Astrocyte of the spinal cord (primary cell): Measurements from ENCODE around the gene NBPF1.
"Not testable (repeated sequence)": the region's sequence is repeated elsewhere in the genome, so short reads cannot be mapped to it uniquely, and the experiment has no call there.

Source experiments
- DNase-seq: peaks from one replicate; pipeline ENCODE4 v3.0.0; 2011; ENCODE audit warnings: low read depth, low spot score
- H3K4me3 ChIP-seq: 2 replicates; pipeline ENCODE4 v1.5.1; 2011; ENCODE audit warnings: low read depth, mild to moderate bottlenecking, low read length, moderate library complexity
- in situ Hi-C: cut with HindIII; loops from 2 replicates; pipeline ENCODE4 v1.10.0; 2017; ENCODE audit warnings: low sequenced_read_pairs

Gene NBPF1

GRCh38 chr1:16587639-16588038 is 25.7 kb downstream of the NBPF1 start:
- H3K4me3 ChIP-seq, DNase-seq, in situ Hi-C loops: not testable (repeated sequence)

- H3K4me3 ChIP-seq, in situ Hi-C loops, DNase-seq: not testable (repeated sequence)
These were observed 48.0 kb downstream of the NBPF1 start for GRCh38 chr1:16565324-16565723.

- in situ Hi-C loops, DNase-seq, H3K4me3 ChIP-seq: not testable (repeated sequence)
These were observed 52.3 kb downstream of the NBPF1 start for GRCh38 chr1:16561035-16561434.

- H3K4me3 ChIP-seq, in situ Hi-C loops, DNase-seq: not testable (repeated sequence)
These were observed 52.9 kb downstream of the NBPF1 start for GRCh38 chr1:16560498-16560897.

- H3K4me3 ChIP-seq, in situ Hi-C loops, DNase-seq: not testable (repeated sequence)
These were observed 53.7 kb downstream of the NBPF1 start for GRCh38 chr1:16559688-16560087.

GRCh38 chr1:16557034-16557433 is 56.3 kb downstream of the NBPF1 start:
- in situ Hi-C loops, H3K4me3 ChIP-seq, DNase-seq: not testable (repeated sequence)

GRCh38 chr1:16553244-16553643 is 60.1 kb downstream of the NBPF1 start:
- H3K4me3 ChIP-seq, DNase-seq, in situ Hi-C loops: not testable (repeated sequence)

GRCh38 chr1:16550212-16550918 is 63.0 kb downstream of the NBPF1 start:
- in situ Hi-C loops, DNase-seq, H3K4me3 ChIP-seq: not testable (repeated sequence)

GRCh38 chr1:16549545-16549944 is 63.8 kb downstream of the NBPF1 start:
- in situ Hi-C loops, DNase-seq, H3K4me3 ChIP-seq: not testable (repeated sequence)

GRCh38 chr1:16547502-16548241 is 65.7 kb downstream of the NBPF1 start:
- DNase-seq, H3K4me3 ChIP-seq, in situ Hi-C loops: not testable (repeated sequence)

GRCh38 chr1:16545682-16546095 is 67.7 kb downstream of the NBPF1 start:
- DNase-seq: peak; percentile 73
- H3K4me3 ChIP-seq, in situ Hi-C loops: not testable (repeated sequence)

- in situ Hi-C loops, DNase-seq, H3K4me3 ChIP-seq: not testable (repeated sequence)
These were observed 72.9 kb downstream of the NBPF1 start for GRCh38 chr1:16540421-16540893.

GRCh38 chr1:16537528-16537927 is 75.8 kb downstream of the NBPF1 start:
- in situ Hi-C loops, DNase-seq: not testable (repeated sequence)

GRCh38 chr1:16536796-16537195 is 76.6 kb downstream of the NBPF1 start:
- DNase-seq, in situ Hi-C loops, H3K4me3 ChIP-seq: not testable (repeated sequence)

More at GRCh38 chr1:16537528-16537927, 75.8 kb downstream of the NBPF1 start:
- H3K4me3 ChIP-seq: not testable (repeated sequence)

- DNase-seq, in situ Hi-C loops: not testable (repeated sequence)
- H3K4me3 ChIP-seq: peak overlapping the region; percentile 45
These were observed 77.5 kb downstream of the NBPF1 start for GRCh38 chr1:16535898-16536297.

- DNase-seq, in situ Hi-C loops: not testable (repeated sequence)
- peak overlapping the region; percentile 45 for H3K4me3 ChIP-seq
These were observed 77.9 kb downstream of the NBPF1 start for GRCh38 chr1:16535487-16535886.

GRCh38 chr1:16534829-16535456 is 78.4 kb downstream of the NBPF1 start:
- H3K4me3 ChIP-seq: peak overlapping the region; percentile 45
- DNase-seq: peak; percentile 65
- in situ Hi-C loops: not testable (repeated sequence)
